ENCODE data around the gene ALPK3.
"Not testable (repeated sequence)": the region's sequence is repeated elsewhere in the genome, so short reads cannot be mapped to it uniquely, and the experiment has no call there.

ALPK3 gene

DNA sequence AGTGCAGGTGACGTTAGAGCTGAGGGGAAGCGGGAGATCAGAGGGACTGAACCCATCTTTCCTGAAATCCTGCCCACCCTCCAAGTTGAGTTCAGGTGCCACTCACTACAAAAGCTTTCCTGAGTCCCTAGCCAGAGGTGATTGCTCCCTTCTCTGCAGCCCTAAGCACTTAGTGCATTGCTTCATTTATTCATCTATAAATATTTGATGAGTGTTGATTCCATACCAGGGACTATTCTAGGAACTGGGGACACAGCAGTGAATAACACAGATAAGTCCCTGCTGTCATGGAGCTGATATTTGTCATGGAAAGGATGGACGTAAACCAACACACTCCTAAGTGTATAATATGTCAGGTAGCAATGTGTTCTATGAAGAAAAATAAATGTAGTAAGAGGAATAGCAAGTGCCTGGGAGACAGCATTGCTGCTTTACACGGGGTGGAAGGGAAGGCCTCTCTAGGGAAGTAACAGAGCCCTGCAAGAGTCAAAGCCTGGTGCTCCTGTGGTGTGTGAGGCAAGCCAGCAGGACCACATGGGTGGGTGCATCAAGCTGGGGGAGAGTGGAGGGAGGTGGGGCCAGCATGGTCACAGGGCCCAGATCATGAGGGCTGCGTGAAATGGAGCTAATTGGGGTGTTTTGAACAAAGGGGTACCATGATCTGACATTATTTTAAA lies 18.6 kb downstream of the ALPK3 start:
- Histone ChIP-seq H3K9me3 (ENCODE audit: control insufficient read depth, insufficient read depth, low read depth, low read length) (no peaks in the 10 kb centered on the region), H3K27me3 (ENCODE audit: control insufficient read depth, insufficient read depth, low read length) (no peaks in the 10 kb centered on the region), H3K4me1 (ENCODE audit: control insufficient read depth, insufficient read depth, low read length) (no peaks in the 10 kb centered on the region), H3K27ac (ENCODE audit: low read depth, low read length) (no peak overlapping the region), H3K9ac (ENCODE audit: low read length) (no peak overlapping the region), H3K4me3 (ENCODE audit: low read depth, low read length) (no peak overlapping the region), H3K36me3 (ENCODE audit: control insufficient read depth, insufficient read depth, low read length) (peaks cover 27% of the 10 kb centered on the region; the same call in 1 of the 2 replicates)

DNA sequence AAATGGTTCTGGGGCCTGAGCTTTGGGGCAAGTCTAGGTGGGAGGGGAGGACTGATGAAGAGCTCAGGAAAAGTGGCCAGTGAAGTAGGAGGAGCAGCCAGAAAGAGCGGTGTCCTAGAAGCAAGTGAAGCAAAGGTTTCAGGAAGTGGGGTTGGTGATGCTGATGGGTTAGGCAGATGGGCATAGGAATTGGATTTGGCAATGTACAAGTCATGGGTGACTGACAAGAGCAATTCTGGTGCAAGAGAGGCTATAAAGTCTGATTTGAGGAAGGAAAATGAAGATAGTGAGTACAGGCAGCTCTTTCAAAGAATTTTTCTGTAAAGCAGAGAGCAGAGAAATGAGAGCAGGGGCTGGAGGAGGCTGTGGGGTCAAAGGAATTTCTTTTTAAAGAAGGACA lies 19.7 kb downstream of the ALPK3 start:
- H3K27ac ChIP-seq (ENCODE audit: low read depth, low read length): no peak overlapping the region
- H3K9ac ChIP-seq (ENCODE audit: low read length): no peak overlapping the region
- H3K27me3 ChIP-seq (ENCODE audit: control insufficient read depth, insufficient read depth, low read length): no peaks in the 10 kb centered on the region
- H3K36me3 ChIP-seq (ENCODE audit: control insufficient read depth, insufficient read depth, low read length): peaks cover 27% of the 10 kb centered on the region; the same call in 1 of the 2 replicates
- H3K9me3 ChIP-seq (ENCODE audit: control insufficient read depth, insufficient read depth, low read depth, low read length): no peaks in the 10 kb centered on the region
- no peaks in the 10 kb centered on the region for H3K4me1 ChIP-seq (ENCODE audit: control insufficient read depth, insufficient read depth, low read length)
- no peak overlapping the region for H3K4me3 ChIP-seq (ENCODE audit: low read depth, low read length)

DNA sequence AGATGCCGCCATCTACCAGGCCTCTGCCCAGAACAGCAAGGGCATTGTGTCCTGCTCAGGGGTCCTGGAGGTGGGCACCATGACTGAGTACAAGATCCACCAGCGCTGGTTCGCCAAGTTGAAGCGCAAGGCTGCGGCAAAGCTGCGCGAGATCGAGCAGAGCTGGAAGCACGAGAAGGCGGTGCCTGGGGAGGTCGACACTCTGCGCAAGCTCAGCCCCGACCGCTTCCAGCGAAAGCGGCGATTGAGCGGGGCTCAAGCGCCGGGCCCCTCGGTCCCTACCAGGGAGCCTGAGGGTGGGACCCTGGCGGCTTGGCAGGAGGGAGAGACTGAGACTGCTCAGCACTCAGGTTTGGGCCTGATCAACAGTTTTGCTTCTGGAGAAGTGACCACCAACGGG lies 22.6 kb downstream of the ALPK3 start:
- H3K9ac ChIP-seq (ENCODE audit: low read length): no peak overlapping the region
- no peak overlapping the region for H3K27ac ChIP-seq (ENCODE audit: low read depth, low read length)
- H3K36me3 ChIP-seq (ENCODE audit: control insufficient read depth, insufficient read depth, low read length): peaks cover 15% of the 10 kb centered on the region; the same call in 1 of the 2 replicates

DNA sequence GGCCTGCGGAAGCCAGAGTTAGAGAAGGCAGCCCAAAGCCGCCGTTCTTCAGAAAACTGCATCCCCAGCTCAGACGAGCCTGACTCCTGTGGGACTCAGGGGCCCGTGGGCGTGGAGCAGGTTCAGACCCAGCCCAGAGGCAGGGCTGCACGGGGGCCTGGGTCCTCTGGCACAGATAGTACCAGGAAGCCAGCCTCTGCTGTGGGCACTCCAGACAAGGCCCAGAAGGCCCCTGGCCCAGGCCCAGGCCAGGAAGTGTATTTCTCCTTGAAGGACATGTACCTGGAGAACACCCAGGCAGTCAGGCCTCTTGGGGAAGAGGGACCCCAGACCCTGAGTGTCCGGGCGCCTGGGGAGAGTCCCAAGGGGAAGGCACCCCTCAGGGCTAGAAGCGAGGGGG lies 23.1 kb downstream of the ALPK3 start:
- Histone ChIP-seq H3K9me3 (ENCODE audit: control insufficient read depth, insufficient read depth, low read depth, low read length) (no peaks in the 10 kb centered on the region), H3K36me3 (ENCODE audit: control insufficient read depth, insufficient read depth, low read length) (peaks cover 15% of the 10 kb centered on the region; the same call in 1 of the 2 replicates), H3K27me3 (ENCODE audit: control insufficient read depth, insufficient read depth, low read length) (no peaks in the 10 kb centered on the region), H3K4me3 (ENCODE audit: low read depth, low read length) (no peak overlapping the region), H3K9ac (ENCODE audit: low read length) (no peak overlapping the region), H3K27ac (ENCODE audit: low read depth, low read length) (no peak overlapping the region), H3K4me1 (ENCODE audit: control insufficient read depth, insufficient read depth, low read length) (no peaks in the 10 kb centered on the region)

More for the DNA sequence above, 22.6 kb downstream of the ALPK3 start:
- Histone ChIP-seq H3K4me1 (ENCODE audit: control insufficient read depth, insufficient read depth, low read length) (no peaks in the 10 kb centered on the region), H3K9me3 (ENCODE audit: control insufficient read depth, insufficient read depth, low read depth, low read length) (no peaks in the 10 kb centered on the region), H3K4me3 (ENCODE audit: low read depth, low read length) (no peak overlapping the region), H3K27me3 (ENCODE audit: control insufficient read depth, insufficient read depth, low read length) (no peaks in the 10 kb centered on the region)

DNA sequence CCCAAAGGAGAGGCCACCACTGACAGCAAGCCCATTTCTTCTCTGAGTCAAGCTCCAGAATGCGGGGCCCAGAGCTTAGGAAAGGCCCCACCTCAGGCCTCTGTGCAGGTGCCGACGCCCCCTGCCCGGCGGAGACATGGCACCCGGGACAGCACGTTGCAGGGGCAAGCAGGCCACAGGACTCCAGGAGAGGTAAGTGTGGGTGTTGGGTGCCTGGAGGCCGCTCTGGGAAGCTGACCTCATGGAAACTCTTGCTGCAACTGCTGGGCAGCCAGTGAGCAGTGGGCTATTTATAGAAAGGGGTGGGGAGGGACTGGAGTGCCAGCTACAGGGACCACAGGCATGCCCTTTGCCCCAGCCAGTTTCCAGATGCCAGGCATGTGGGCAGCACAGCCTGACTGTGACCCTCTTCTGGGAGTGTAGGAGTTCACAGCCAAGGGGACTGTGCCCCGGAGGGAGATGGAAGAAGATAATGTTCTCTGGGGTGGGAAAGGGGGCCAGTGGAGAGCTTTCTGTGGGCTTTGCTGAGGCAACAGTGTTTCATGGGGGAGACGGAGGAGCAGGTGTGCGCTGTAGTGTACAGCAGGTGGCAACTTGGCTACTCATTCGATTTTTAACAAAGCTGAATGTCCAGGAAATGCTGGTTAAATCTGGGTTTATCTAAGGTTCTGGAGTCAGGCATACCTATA lies 23.7 kb downstream of the ALPK3 start:
- H3K27ac ChIP-seq (ENCODE audit: low read depth, low read length): no peak overlapping the region

DNA sequence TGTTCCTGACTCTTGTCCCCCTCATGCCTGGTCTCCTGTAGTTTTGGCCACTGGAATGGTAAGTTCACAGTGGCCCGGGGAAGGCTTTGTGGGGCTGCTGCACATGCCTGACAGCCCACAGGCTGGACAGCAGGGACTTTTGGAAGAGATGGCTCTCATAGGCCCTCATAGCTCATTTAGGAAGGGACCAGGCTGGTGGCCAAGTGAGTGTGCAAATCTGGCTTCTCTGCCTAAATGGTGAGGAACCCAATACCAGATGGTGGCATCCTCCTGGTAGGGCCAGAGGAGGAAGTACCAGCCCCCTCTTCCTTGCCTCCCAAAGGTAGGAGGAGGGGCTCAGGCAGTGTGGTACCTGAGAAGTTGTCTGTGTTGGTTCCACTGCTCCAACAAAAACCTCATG lies 25.6 kb downstream of the ALPK3 start:
- Histone ChIP-seq H3K4me3 (ENCODE audit: low read depth, low read length) (no peak overlapping the region), H3K36me3 (ENCODE audit: control insufficient read depth, insufficient read depth, low read length) (peaks cover 15% of the 10 kb centered on the region; the same call in 1 of the 2 replicates), H3K4me1 (ENCODE audit: control insufficient read depth, insufficient read depth, low read length) (no peaks in the 10 kb centered on the region), H3K27me3 (ENCODE audit: control insufficient read depth, insufficient read depth, low read length) (no peaks in the 10 kb centered on the region), H3K9me3 (ENCODE audit: control insufficient read depth, insufficient read depth, low read depth, low read length) (peaks cover 2% of the 10 kb centered on the region; the same call in 1 of the 2 replicates), H3K9ac (ENCODE audit: low read length) (no peak overlapping the region), H3K27ac (ENCODE audit: low read depth, low read length) (no peak overlapping the region)

More for the DNA sequence above, 23.7 kb downstream of the ALPK3 start:
- Histone ChIP-seq H3K9ac (ENCODE audit: low read length) (no peak overlapping the region), H3K36me3 (ENCODE audit: control insufficient read depth, insufficient read depth, low read length) (peaks cover 15% of the 10 kb centered on the region; the same call in 1 of the 2 replicates), H3K27me3 (ENCODE audit: control insufficient read depth, insufficient read depth, low read length) (no peaks in the 10 kb centered on the region), H3K4me1 (ENCODE audit: control insufficient read depth, insufficient read depth, low read length) (no peaks in the 10 kb centered on the region), H3K4me3 (ENCODE audit: low read depth, low read length) (no peak overlapping the region), H3K9me3 (ENCODE audit: control insufficient read depth, insufficient read depth, low read depth, low read length) (no peaks in the 10 kb centered on the region)

DNA sequence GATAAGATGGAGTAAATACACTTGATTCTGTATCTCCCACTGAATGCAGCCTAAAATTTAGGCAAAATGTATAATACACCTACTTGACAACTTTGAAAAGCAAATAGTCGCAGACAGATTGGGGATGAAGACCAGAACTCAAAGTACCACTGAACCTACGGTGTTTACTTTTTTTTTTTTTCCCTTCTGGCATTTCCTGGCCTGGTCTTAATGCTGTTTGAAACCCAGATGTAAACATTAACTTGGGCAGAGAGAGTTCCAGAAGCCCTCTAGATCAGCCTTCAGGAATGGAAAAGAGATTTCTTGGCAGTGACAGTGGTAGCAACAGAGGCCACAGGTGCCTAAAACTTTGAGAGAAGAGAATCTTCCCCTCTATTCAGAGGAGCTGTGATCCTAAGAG lies 27.8 kb downstream of the ALPK3 start:
- Histone ChIP-seq H3K27me3 (ENCODE audit: control insufficient read depth, insufficient read depth, low read length) (no peaks in the 10 kb centered on the region), H3K36me3 (ENCODE audit: control insufficient read depth, insufficient read depth, low read length) (peaks cover 5% of the 10 kb centered on the region; the same call in 1 of the 2 replicates), H3K4me1 (ENCODE audit: control insufficient read depth, insufficient read depth, low read length) (no peaks in the 10 kb centered on the region), H3K27ac (ENCODE audit: low read depth, low read length) (no peak overlapping the region), H3K9ac (ENCODE audit: low read length) (no peak overlapping the region), H3K9me3 (ENCODE audit: control insufficient read depth, insufficient read depth, low read depth, low read length) (peaks cover 2% of the 10 kb centered on the region; the same call in 1 of the 2 replicates), H3K4me3 (ENCODE audit: low read depth, low read length) (no peak overlapping the region)

DNA sequence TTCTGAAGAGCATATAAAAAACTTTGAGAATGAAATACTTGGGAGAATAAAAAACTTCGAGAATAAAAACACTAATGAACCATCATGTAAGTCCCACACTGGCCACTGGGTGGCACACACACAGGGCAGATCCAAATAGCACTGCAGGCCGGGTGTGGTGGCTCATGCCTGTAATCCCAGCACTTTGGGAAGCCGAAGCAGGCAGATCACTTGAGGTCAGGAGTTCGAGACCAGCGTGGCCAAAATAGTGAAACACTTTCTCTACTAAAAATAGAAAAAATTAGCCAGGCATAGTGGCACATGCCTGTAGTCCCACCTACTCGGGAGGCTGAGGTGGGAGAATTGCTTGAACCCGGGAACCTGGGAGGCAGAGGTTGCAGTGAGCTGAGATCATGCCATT lies 28.5 kb downstream of the ALPK3 start:
- not testable (repeated sequence) for H3K9me3 ChIP-seq (ENCODE audit: control insufficient read depth, insufficient read depth, low read depth, low read length); H3K27ac ChIP-seq (ENCODE audit: low read depth, low read length); H3K27me3 ChIP-seq (ENCODE audit: control insufficient read depth, insufficient read depth, low read length); H3K36me3 ChIP-seq (ENCODE audit: control insufficient read depth, insufficient read depth, low read length); H3K4me3 ChIP-seq (ENCODE audit: low read depth, low read length); H3K4me1 ChIP-seq (ENCODE audit: control insufficient read depth, insufficient read depth, low read length); H3K9ac ChIP-seq (ENCODE audit: low read length)

DNA sequence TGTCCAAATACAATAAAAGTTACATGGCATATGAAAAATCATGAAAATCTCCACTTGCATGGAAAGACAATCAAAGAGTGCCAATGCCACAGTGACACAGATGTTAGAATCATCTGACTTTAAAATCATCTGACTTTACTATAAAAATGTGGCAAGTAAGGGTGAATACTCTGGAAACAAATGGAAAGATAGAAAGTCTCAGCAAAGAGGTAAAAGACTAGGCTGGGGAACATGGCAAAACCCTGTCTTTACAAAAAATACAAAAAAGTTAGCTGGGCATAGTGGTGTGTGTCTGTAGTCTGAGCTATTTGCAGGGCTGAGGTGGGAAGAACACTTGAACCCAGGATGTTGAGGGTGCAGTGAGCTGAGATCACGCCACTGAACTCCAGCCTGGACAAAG lies 29.1 kb downstream of the ALPK3 start:
- peaks cover 2% of the 10 kb centered on the region; the same call in 1 of the 2 replicates for H3K9me3 ChIP-seq (ENCODE audit: control insufficient read depth, insufficient read depth, low read depth, low read length)
- H3K9ac ChIP-seq (ENCODE audit: low read length): no peak overlapping the region
- H3K4me3 ChIP-seq (ENCODE audit: low read depth, low read length): no peak overlapping the region
- no peaks in the 10 kb centered on the region for H3K27me3 ChIP-seq (ENCODE audit: control insufficient read depth, insufficient read depth, low read length)
- no peaks in the 10 kb centered on the region; the same call in 1 of the 2 replicates for H3K36me3 ChIP-seq (ENCODE audit: control insufficient read depth, insufficient read depth, low read length)
- no peaks in the 10 kb centered on the region for H3K4me1 ChIP-seq (ENCODE audit: control insufficient read depth, insufficient read depth, low read length)
- no peak overlapping the region for H3K27ac ChIP-seq (ENCODE audit: low read depth, low read length)

DNA sequence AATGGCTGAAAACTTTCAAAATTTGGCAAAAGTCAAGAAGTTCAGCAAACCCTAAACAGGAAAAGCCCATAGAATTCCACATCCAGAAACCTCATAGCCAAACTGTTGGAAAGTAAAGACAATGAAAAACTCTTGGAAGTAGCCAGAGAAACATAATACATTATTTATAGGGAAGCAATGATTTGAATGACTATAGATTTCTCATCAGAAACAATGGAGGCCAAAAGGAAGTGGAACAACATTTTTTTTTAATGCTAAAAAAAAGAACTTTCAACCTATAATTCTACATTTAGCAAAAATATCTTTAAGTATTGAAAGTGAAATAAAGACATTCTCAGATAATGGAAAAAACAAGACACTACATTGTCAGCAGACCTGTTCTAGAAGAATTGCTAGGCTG lies 30.2 kb downstream of the ALPK3 start:
- no peaks in the 10 kb centered on the region for H3K36me3 ChIP-seq (ENCODE audit: control insufficient read depth, insufficient read depth, low read length)
- no peak overlapping the region for H3K4me3 ChIP-seq (ENCODE audit: low read depth, low read length)
- H3K4me1 ChIP-seq (ENCODE audit: control insufficient read depth, insufficient read depth, low read length): no peaks in the 10 kb centered on the region
- H3K27ac ChIP-seq (ENCODE audit: low read depth, low read length): no peak overlapping the region
- no peaks in the 10 kb centered on the region for H3K27me3 ChIP-seq (ENCODE audit: control insufficient read depth, insufficient read depth, low read length)
- H3K9ac ChIP-seq (ENCODE audit: low read length): no peak overlapping the region
- peaks cover 2% of the 10 kb centered on the region; the same call in 1 of the 2 replicates for H3K9me3 ChIP-seq (ENCODE audit: control insufficient read depth, insufficient read depth, low read depth, low read length)

DNA sequence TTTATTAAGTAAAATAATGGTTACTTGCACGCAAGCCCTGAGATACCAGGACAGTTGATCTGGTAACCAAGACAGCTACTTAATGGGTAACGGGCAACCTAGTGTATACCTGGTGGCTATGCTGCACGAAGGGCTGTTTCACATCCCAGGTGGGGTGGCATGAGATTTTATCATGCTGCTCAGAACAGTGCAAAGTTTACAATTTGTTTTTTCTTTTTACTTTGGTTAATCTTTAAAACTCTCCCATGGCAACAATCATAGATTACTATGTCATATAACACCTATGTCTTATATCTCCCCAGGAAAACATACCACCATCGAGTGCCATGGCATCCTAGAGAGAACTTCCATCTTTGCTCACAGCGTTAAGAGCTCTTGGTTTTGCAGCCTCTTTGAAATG lies 35.1 kb downstream of the ALPK3 start:
- H3K27me3 ChIP-seq (ENCODE audit: control insufficient read depth, insufficient read depth, low read length): no peaks in the 10 kb centered on the region
- H3K4me1 ChIP-seq (ENCODE audit: control insufficient read depth, insufficient read depth, low read length): no peaks in the 10 kb centered on the region
- H3K27ac ChIP-seq (ENCODE audit: low read depth, low read length): no peak overlapping the region
- H3K9me3 ChIP-seq (ENCODE audit: control insufficient read depth, insufficient read depth, low read depth, low read length): no peaks in the 10 kb centered on the region; the same call in 1 of the 2 replicates
- H3K9ac ChIP-seq (ENCODE audit: low read length): no peak overlapping the region
- H3K4me3 ChIP-seq (ENCODE audit: low read depth, low read length): no peak overlapping the region
- peaks cover 13% of the 10 kb centered on the region for H3K36me3 ChIP-seq (ENCODE audit: control insufficient read depth, insufficient read depth, low read length)

Measured in HUES6 (cell line).